ENCODE measurements around the gene C3orf20.
"Not testable (repeated sequence)": the region's sequence is repeated elsewhere in the genome, so short reads cannot be mapped to it uniquely, and the experiment has no call there.

The C3orf20 gene

DNA sequence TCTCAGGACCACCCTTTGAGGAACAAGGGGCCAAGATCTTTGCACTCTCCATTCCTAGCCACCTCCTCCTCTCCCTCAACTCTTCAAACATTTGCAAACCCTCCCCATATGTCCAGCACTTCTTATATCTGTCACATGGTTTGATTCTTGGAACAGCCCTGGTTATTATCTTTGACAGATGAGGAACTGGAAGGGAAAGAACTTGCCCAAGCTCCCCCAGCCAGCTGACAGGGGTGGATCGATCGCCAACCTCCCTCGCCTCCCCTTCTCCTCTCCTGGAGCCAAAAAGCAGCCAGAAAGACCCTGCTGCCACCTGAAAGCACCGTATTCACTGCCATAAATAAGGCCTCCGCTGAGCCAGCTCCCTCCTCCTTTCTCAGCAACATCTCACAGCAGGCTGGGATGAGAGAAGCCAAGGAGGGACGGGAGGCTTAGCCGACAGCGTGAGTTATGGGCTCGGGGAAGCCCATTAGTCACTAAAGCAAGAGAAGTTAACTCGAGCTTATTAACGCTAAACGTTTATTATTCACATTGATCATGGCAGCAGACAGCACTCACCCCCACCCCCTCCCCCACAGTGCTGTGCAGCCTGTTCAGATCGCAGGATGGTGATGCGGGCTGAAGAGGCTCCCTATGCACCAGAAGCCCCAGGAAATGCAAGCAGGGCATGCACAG lies 121.6 kb downstream of the C3orf20 start:
- no peak for DNase-seq (ENCODE audit: low read depth, low spot score)

DNA sequence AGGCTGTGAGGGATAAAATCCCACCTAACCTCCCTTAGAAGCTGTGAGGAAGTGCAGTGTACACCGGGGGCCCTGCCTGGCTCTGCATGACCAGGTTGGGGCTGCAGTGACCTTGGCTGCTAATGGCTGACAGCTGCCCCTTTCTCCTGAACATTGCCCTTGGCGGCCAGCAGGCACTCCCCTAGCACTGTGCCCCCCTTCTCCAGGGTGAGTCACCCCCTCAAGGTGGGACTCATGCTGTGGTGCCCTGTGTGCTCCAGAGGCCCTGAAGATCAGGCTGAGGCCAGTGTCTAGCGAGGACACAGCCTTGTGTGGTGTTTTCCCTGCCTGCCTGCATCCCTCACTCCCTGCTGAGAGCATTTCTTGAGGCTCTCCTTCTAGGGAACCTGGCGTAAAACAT lies 122.8 kb downstream of the C3orf20 start:
- DNase-seq (ENCODE audit: low read depth, low spot score), result no peak

DNA sequence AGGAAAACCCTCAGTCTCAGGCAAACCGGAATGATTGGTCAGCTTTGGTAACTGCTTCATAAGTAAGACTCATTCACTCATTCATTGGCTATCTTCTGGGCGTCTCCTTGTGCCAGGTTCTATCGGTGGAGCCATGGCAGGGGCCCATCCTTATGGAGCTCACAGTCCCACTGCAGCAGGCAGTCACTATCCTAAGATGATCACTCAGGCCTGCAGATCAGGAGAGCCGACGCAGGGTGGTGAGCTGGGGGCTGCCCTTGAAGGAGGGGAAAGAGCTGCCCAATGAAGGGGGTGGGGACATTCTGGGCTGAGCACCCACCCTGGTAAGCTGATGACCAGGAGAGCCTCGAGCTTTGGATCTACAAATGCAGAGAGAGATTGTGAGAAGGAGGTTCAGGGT lies 123.3 kb downstream of the C3orf20 start:
- DNase-seq (ENCODE audit: low read depth, low spot score), result no peak

DNA sequence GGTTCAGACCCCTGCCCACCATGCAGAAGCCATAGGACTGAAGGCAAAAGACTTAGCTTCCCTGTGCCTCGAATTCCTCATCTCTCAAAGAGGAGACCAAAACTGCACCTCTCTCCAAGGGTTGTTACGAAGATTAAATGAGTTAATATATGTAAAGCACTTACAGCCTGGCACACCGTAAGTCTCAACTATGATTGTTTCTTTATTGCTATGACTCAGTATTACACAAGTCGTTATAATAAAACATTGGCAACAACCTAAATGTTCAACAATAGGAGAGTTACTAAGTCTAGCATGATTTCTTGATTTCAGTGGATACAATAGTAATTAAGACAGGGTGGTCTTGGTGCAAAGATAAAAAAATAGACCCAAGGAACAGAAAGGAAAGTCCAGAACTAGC lies 124.2 kb downstream of the C3orf20 start:
- DNase-seq (ENCODE audit: low read depth, low spot score), result no peak

DNA sequence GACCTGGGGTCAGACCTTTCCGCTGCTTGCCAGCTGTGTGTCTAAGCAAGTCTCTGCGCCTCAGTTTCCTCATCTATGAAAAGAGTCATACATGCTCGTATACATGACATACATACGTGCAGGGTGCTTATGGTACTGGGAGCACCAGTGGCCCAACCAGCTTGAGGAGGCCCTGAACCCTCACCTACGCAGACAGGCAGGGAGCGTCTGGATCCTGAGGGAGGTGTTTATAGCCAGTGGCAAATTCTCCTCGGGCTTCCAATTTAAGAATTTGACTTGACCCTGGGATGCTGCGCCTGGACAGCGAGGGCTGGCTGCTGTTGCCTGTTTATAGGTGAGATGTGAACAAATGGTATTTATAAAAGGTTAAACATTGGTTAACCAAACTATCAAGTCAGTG lies 126.1 kb downstream of the C3orf20 start:
- DNase-seq (ENCODE audit: low read depth, low spot score), result no peak

DNA sequence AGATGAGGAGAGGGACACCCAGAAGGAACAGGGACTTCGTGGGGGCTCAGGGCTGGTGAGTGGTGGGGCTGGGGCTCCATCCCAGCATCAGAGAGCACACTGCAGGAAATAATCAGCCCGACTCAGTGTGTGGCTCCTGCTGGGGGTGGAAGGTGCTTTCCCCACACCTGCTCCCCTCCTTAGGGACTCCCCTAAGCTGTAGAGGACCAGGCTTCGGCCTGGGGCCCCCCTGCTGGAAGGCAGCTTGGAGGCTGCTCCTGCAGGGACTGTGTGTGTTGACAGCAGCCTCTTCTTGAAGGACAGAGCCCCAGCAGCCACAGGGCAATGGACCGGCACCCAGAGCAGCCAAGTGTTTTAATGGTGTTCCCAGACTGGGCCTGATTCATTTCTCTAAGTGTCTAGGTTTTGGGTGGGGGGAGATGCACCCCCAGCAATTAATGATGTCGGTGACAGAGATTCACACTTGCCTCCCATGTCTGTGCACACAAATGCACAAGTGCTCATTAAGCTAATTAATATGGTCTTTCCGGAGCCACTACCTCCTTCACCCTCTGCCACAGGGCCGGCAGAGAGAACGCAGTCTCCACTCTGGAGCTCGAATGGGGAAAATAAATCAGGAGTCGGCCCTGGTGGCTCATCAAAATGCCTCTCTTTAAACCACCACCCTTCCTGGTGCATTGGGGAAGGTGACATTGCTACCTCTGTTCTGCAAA lies 126.9 kb downstream of the C3orf20 start:
- no peak for DNase-seq (ENCODE audit: low read depth, low spot score)

DNA sequence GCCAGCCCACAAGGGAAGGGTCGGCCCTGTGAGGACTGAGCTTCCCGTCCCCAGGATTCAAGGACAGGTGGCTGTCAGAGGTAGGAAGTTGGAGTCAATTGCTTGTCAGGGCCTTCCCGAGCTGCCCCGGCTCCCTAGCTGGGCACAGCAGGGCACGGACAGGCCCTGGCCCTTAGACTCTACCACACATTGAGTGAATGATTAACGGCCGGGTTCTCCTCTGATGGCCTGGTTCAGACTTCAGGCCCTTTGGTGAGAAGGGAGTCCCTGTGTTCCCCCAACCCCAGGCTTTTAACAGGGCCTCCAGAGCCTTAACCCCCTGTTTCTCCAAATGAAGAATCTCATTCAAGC lies 127.4 kb downstream of the C3orf20 start:
- DNase-seq (ENCODE audit: low read depth, low spot score), result no peak

DNA sequence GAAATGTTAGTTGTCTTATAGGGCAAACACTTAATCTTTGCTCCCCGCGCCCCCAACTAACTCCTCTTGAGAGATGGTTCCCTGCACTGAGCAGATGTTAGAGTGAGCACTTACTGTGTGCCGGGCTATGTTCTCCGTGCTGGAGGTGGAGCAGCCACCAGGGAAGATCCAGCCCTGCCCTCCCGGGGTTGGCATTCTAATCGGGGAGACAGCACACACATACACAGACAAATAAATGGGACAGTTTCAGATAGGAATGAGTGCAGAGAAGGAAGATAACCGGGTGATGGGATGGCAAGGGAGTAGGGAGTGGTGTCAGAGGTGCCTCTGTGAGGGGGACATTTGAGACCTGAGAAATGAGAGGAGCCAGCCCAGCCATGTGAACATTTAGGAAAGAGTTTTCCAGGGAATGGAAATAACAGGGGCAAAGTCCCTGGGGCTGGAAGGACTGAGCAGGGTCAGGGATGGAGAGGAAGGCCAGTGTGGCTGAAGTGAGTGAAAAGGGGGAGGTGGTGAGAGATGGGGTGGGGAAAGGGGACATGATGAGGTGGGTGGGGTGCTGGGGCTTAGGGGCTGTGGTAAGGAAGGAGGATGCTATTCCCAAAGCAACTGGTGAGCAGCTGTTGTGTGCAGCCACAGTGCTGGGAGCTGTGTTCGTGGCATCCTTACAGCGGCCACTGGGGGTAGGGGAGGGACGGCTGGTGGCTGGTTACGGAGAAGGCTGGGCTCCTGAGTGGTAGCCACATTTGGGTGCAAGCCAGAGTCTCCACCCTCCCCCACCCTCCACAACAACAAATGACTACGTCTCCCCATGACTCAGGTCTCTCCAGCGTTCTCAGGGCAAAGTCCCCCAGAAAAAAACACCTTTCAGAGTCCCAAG lies 128.4 kb downstream of the C3orf20 start:
- no peak for DNase-seq (ENCODE audit: low read depth, low spot score)

DNA sequence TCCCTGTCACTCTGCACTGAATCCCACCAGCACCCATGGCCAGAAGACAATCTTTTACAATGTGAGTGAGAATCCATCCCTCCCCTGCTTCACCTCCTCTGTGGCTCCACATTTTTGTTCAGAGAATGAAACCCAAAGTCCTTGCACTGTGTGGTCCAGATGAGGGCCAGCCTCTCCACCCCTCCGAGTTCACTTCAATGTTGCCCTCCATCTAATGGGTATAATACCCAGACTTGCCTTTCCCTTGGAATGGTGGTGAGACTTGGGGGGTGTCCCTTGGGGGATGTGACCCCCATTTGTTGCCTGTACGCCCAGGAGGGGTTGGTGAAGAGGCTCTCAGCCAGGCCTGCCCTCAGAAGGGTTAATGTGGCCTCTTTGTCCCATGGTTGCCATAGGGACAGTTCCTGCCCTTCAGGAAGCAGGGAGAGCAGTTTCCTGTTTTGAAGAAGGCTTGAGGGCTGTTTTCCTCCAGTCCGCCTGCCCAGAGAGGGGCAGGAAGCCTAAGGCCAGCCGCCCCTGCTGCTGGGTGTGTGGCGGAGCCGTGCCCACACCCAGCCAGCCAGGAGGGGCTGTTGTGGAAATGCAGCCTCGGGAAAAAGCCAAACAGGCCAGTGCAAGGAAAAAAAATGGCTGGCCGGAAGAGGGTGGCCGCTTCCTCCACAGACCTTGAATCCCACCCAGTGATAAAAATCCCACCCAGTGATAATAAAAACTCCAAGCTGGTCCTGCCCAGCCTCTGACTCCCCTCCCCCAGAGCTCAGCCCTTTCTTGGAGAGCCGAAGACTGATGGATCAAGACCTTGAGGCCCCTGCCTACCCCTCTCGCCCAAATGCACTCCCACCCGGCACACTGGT lies 129.3 kb downstream of the C3orf20 start:
- no peak for DNase-seq (ENCODE audit: low read depth, low spot score)

DNA sequence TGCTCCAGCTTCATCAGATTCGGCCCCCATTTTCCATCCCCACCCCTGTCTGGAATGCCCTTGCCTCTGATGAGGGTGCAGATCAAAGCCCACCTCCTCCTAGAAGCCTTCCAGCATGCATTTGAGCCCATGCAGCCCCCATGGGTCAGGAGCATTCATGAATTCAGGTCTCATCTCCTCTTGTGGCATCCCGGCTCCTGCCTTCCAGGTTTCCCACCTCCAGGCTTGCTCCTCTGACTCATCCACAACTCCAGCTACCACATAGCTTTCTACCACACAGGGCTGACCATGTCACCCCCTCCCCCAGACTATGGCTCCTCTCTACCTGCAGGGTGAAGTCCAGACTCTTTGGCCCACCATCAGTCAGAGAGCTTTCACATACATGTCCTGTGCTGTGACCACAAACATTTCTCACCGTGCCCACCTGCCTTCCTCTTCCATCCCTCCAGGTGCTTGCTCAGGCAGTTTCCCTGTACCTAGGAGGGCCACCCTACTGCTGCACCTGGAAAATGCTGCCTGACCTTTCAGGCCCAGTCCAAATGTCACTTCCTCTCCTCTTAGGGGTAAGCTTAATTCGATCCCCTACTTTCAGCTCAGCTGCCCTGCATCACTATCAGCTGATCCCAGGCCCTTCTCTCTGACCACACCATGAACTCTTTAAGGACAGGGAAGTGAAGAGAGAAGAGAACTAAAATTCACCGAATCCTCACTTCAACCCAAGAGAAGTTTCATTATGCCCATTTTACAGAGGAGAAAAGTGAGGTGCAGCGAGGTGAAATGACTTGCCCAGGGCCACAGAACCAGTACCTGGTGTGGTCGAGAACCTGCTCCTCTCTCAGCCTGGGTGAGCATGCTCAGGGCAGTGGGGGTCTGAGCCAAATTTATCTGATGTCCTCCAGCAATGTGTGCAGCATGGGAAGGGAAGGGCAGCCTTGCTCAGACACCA lies 130.2 kb downstream of the C3orf20 start:
- DNase-seq (ENCODE audit: low read depth, low spot score), result no peak

DNA sequence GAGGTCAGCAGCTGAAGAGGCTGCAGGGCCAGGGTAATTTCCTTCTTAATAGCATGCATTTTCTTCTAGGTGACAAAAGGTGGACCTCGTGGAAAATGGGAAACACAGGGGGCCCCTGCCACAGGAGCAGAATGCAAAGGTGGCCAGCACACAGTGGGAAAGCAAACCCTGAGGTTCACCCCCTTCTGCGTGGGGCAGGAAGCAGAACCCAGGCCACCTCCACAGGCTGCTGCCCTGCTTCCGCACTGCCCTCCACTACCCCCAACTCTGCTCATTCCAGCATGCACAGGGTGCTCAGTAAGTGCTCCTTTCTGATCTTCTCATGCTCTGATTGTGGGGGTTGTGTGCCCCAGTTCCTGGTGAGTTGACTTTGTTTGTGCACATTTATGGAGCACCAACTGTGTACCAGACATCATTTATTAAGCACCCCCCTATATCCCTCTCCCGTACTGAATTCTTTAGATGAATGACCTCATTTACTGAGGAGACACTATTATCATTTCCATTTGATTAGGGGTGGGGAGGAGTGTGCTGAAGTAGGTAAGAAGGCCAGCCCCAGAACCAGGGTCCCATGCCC lies 131.1 kb downstream of the C3orf20 start:
- DNase-seq (ENCODE audit: low read depth, low spot score), result no peak

DNA sequence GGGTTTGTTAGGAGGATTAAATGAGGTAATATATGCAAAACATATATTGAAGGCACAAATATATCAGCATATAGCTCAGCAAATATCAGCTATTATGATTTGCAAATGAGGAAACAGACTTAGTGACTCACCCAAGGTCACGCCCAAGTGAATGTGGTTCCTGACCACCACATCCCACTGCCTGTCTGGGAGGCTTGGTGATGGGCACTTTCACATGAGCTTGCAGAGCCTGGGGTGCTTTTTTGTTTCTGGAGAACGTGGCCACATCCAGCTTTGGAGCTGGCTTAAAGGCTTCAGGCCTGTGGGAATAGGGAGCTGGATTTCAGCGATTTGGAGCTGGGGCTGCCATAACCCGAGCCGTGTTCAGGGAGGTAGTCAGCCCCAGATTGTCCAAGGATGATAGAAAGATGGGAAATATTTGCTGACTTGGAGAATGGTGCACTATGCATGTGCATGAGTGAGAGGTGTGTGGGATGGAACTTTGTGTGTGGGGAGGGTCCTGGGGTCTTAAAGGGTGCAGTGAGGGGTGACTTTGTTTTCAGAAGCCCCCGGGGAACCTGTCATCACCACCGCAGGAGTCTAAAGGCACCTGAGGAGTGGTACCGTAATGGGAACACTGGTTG lies 131.8 kb downstream of the C3orf20 start:
- no peak for DNase-seq (ENCODE audit: low read depth, low spot score)

DNA sequence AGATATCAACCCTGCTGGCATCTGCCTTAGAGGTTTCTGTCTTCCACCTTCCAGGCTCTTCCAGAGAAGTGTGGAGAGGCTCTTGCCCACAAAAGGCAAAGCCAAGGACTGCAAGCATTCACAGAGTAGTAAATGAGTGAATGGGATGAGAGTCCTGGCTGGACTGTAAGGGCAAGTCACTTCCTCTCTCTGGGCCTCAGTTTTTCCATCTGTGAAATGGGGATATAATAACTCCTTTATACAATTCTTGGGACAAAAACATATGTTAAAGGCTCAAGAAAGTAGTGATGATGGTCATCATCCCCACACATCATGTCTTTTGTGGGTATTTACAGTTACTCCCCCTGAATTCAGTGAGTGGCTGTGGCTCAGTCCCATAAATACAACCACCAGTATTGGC lies 133.1 kb downstream of the C3orf20 start:
- DNase-seq (ENCODE audit: low read depth, low spot score), result no peak

DNA sequence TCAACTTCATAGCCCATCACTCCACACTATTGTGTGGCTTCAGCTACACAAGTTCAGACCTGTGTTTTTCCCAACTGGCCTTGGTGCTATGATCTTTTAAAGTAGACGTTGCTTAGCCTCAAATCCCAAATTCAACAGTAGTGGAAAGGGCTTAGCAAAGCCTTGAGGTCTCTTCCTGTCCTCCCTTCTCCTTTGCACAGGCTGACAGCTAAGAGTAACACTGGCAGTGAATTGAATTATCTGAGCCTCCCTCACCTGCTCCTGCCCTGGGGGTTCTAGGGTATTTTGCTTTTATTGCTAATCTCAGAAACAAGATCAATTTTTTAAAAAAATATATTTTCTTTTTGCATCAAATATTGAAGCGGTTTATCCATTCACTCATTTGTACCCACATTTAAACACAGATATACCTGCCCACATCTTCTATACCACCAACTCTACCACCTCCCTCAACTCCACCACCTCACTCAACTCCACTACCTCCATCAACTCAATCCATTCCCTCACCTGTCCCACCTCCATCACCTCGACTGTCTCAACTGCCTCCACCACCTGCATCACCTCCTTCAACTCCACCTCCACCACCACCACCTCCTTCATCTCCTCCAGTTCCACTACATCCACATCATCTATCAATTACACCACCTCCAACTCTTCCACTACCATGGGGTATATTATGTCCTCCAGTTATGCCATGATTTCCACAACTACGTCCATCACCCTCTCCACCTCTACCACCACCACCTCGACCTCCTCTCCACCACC lies 133.7 kb downstream of the C3orf20 start:
- DNase-seq (ENCODE audit: low read depth, low spot score), result no peak

DNA sequence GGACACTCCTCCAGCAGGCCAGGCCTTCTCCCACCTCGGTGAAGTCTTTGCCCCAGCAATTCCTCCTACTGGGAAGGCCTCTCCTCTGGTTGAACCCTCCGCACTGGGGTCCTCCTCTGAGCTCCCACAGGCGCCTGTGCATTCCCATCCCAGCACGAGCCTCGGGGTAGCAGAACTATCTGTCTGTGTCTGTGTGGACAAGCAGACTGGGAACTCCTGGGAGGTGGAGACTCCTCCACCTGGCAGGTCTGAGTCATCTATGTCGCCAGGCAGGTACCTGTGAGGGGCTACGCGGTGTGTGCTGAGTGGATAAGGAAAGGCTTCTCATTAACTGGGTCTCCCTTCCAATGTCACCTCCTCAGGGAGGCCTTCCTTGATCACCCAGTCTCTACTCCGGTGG lies 134.7 kb downstream of the C3orf20 start:
- DNase-seq (ENCODE audit: low read depth, low spot score), result not testable (repeated sequence)

DNA sequence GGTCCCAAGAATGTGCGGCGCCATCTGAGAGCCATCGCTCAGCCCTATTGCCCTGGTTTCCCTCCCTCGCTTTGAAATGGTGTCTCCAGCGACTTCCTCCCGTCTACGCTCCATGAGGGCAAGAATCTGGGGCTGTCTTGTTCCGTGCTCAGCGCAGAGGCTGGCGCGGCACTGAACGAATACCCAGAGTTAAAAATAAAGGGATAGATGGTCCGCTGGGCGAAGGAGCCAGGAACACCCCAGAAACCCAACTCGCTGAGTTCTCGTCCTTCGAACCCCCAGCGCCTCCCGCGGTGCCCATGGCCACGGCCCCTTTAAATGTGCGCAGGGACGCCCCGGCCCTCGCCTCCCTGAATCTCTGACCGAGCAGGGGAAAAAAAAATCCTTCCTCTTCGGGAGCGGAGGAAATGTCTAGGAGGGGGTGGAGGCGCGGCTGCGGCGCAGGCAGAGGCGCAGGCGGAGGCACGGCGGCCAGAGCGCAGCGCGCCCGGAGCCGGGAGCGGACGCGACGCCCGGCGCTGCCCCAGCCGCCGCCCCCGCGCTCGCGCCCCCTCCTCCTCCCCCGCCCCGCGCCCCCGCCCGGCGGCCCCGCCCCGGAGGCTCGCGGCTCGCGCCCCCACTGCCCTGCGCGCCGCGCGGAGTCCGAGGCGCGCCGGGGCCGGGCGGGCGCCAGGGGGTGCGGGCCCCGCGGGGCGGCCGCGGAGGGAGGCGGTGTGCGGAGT lies 135.3 kb downstream of the C3orf20 start:
- DNase-seq (ENCODE audit: low read depth, low spot score), result no peak

DNA sequence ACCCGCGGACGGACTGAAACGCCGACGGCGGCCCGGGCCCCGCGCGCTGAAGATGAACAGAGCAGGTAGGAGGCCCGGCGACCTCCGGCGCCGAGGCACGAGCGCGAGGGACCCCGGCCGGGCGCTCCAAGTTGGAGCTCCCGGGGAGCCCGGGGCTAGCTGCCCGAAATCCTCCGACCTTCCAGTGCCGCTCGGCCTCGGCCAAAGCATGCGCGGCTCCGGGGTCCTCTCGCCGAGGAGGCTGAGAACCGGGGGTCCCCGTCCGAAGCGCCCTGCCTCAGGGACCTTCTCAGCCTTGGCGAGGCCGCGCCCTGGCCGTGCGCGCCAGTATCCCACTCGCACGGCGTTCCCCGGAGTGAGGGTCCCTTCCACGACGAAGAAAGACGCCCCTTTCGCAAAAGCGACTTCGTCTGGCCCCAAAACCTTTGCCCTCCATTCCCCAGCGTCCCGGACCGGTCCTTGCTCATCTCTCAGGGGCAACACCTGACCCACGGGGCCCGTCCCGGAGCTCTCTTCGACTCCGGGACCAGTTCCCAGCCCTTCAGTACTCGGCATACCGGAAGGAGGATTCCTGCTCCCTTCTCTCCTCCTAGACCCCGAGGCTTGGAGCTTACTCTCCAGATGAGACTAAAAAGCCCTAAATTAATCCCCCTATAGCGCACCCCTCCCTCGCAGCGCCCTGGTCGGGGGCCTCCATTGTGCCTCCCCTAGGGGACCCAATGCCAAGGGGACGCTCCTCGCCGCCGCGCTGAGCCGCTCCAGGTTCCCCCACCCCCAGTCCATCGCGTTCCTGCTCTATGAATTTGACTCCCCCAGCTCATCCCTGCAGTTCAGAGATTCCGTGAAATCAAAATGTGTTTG lies 136.1 kb downstream of the C3orf20 start:
- no peak for DNase-seq (ENCODE audit: low read depth, low spot score)

Data from activated CD4-positive, CD25-positive, alpha-beta regulatory T cell treated with anti-CD3 and anti-CD28 coated beads, Interleukin-2, amount 50 U/mL, for 16 hours (primary cell).